HepG2 (cell line): ENCODE data around the gene SRP72. TPM values are rescaled to one million over a fixed set of nuclear protein-coding genes. Genes with fewer than 3 reads are reported as not detected.

Source experiments
- ARID5B ChIP-seq: IDR thresholded peaks from 2 replicates; pipeline ENCODE4 v1.4.0; 2020; ENCODE audit warnings: mild to moderate bottlenecking, missing genetic modification reagents
- FLYWCH1 ChIP-seq: sonication (generic); formaldehyde crosslinking; IDR thresholded peaks from 2 replicates; pipeline ENCODE4 v1.8.1; 2023; ENCODE audit warnings: mild to moderate bottlenecking, missing genetic modification reagents
- FOXA1 ChIP-seq, 2 experiments: fragments of 450-650 bp in 1 of 2; sonication (generic) in 1 of 2; formaldehyde crosslinking in 1 of 2; IDR thresholded peaks; 2 replicates each; pipeline versions ENCODE4 v1.4.0 to v1.6.1; 2016 to 2020; ENCODE audit warnings: missing genetic modification reagents in 1 of 2
- KDM1A ChIP-seq: IDR thresholded peaks from 2 replicates; pipeline ENCODE4 v1.6.1; 2016; ENCODE audit warnings: missing compliant biosample characterization
- MED1 ChIP-seq: sonication (generic); formaldehyde crosslinking; IDR thresholded peaks from 2 replicates; pipeline ENCODE4 v1.4.0; 2020; ENCODE audit warnings: missing genetic modification reagents
- MEIS2 ChIP-seq: sonication (generic); formaldehyde crosslinking; IDR thresholded peaks from 2 replicates; pipeline ENCODE4 v1.9.0; 2021; ENCODE audit warnings: mild to moderate bottlenecking, missing genetic modification reagents
- MIER2 ChIP-seq: IDR thresholded peaks from 2 replicates; pipeline ENCODE4 v1.6.1; 2016; ENCODE audit warnings: missing biosample characterization, missing genetic modification reagents
- NFE2L2 ChIP-seq: fragments of 150-350 bp; IDR thresholded peaks from 2 replicates; pipeline ENCODE4 v1.6.1; 2014; ENCODE audit warnings: low read length
- RXRB ChIP-seq: IDR thresholded peaks from 2 replicates; pipeline ENCODE4 v1.6.1; 2016; ENCODE audit warnings: borderline replicate concordance, missing genetic modification reagents, missing compliant biosample characterization
- SALL1 ChIP-seq: sonication (generic); formaldehyde crosslinking; IDR thresholded peaks from 2 replicates; pipeline ENCODE4 v1.8.0; 2022; ENCODE audit warnings: mild to moderate bottlenecking, missing genetic modification reagents
- TFAP4 ChIP-seq: sonication (generic); IDR thresholded peaks from 2 replicates; pipeline ENCODE4 v1.6.1; 2016; ENCODE audit warnings: low read depth, borderline replicate concordance
- TOPORS ChIP-seq: sonication (generic); formaldehyde crosslinking; IDR thresholded peaks from 2 replicates; pipeline ENCODE4 v1.8.0; 2023; ENCODE audit warnings: mild to moderate bottlenecking, missing genetic modification reagents
- YEATS2 ChIP-seq: sonication (generic); formaldehyde crosslinking; IDR thresholded peaks from 2 replicates; pipeline ENCODE4 v1.4.0; 2020; ENCODE audit warnings: missing genetic modification reagents, borderline replicate concordance
- ZBTB25 ChIP-seq: IDR thresholded peaks from 2 replicates; pipeline ENCODE4 v1.6.1; 2018; ENCODE audit warnings: missing genetic modification reagents
- ZFP90 ChIP-seq: sonication (generic); formaldehyde crosslinking; IDR thresholded peaks from 2 replicates; pipeline ENCODE4 v1.8.0; 2022; ENCODE audit warnings: missing genetic modification reagents, mild to moderate bottlenecking, inconsistent platforms, borderline replicate concordance
- ZMAT3 ChIP-seq: sonication (generic); formaldehyde crosslinking; conservative IDR thresholded peaks from 2 replicates; pipeline ENCODE4 v1.7.0; 2021; ENCODE audit warnings: missing genetic modification reagents
- ZNF101 ChIP-seq: sonication (generic); formaldehyde crosslinking; IDR thresholded peaks from 2 replicates; pipeline ENCODE4 v1.4.0; 2020; ENCODE audit warnings: mild to moderate bottlenecking, low read depth, missing genetic modification reagents, borderline replicate concordance
- ZNF280D ChIP-seq: sonication (generic); formaldehyde crosslinking; IDR thresholded peaks from 2 replicates; pipeline ENCODE4 v1.5.1; 2020; ENCODE audit warnings: mild to moderate bottlenecking, missing genetic modification reagents
- ZNF644 ChIP-seq: IDR thresholded peaks from 2 replicates; pipeline ENCODE4 v1.6.1; 2016; ENCODE audit warnings: low read depth
- ZNF709 ChIP-seq: sonication (generic); formaldehyde crosslinking; IDR thresholded peaks from 2 replicates; pipeline ENCODE4 v1.5.0; 2020; ENCODE audit warnings: mild to moderate bottlenecking, missing genetic modification reagents
- ZNF75D ChIP-seq: sonication (generic); formaldehyde crosslinking; IDR thresholded peaks from 2 replicates; pipeline ENCODE4 v1.8.1; 2023; ENCODE audit warnings: missing genetic modification reagents, mild to moderate bottlenecking, borderline replicate concordance
- ZNF883 ChIP-seq: sonication (generic); formaldehyde crosslinking; IDR thresholded peaks from 2 replicates; pipeline ENCODE4 v1.5.1; 2020; ENCODE audit warnings: mild to moderate bottlenecking, missing genetic modification reagents; ENCODE audit errors: not compliant biosample characterization
- polyA plus RNA-seq, 8 experiments: library from polyadenylated mRNA; depleted of rRNA in 3 of 8; stranded (reverse) in 7 of 8; unstranded in 1 of 8; fragments of >200 nt; fragmentation: Illumina TruSeq in 4 of 8; extraction: Trizol in 4 of 8; gene quantifications; 2 replicates each; pipeline versions ENCODE4 v1.2.1 to v1.2.3, GENCODE V29; 2011 to 2016; ENCODE audit warnings: low read depth in 4 of 8, missing spikeins in 1 of 8, mixed read lengths in 1 of 8; ENCODE audit not compliant: insufficient read depth in 1 of 8
- total RNA-seq, 5 experiments: library from RNA; depleted of rRNA; stranded (reverse); fragments of >200 nt; fragmentation: Illumina TruSeq; extraction: Trizol; gene quantifications; 2 replicates each; pipeline ENCODE4 v1.2.3, GENCODE V29; 2016; ENCODE audit warnings: low read depth in 1 of 5

The SRP72 gene
- total and polyA plus RNA-seq, 2 of the 13 experiments (the other 11 are each of a cell fraction or from before 2014, with no cell fraction given): 64.9 to 75.6 TPM

GRCh38 chr4:56544573-56545131, 77.2 kb downstream of the SRP72 start (continued):
- TF ChIP-seq ARID5B (CRISPR knock-in tag): peak; percentile 84
- TF ChIP-seq ZNF280D (CRISPR knock-in tag): no peak
- no peak for TF ChIP-seq ZNF75D (CRISPR knock-in tag)
- TF ChIP-seq ZNF709: peak; percentile 62; the same call in 1 of the 2 replicates
- TF ChIP-seq ZNF644 (CRISPR knock-in tag): peak; percentile 43; the same call in 1 of the 2 replicates
- peak; percentile 73 for TF ChIP-seq RXRB (CRISPR knock-in tag)
- TF ChIP-seq TOPORS: no peak
- no peak for TF ChIP-seq FLYWCH1
- peak; percentile 66; the same call in 1 of the 2 replicates for TF ChIP-seq MIER2 (CRISPR knock-in tag)
- TF ChIP-seq KDM1A (CRISPR knock-in tag): no peak; the same call in 1 of the 2 replicates
- no peak for TF ChIP-seq NFE2L2
- TF ChIP-seq MED1 (CRISPR knock-in tag): peak; percentile 57; the same call in 1 of the 2 replicates
- peak; percentile 79 for TF ChIP-seq SALL1 (CRISPR knock-in tag)
- TF ChIP-seq YEATS2 (CRISPR knock-in tag): peak; percentile 68; the same call in 1 of the 2 replicates
- no peak for TF ChIP-seq ZNF883 (CRISPR knock-in tag)
- TF ChIP-seq ZMAT3 (CRISPR knock-in tag): 0 out of 2 replicates have a peak, but pooled peaks have one; percentile 51
- peak; percentile 44; the same call in 1 of the 2 replicates for TF ChIP-seq ZFP90 (CRISPR knock-in tag)
- TF ChIP-seq FOXA1 (IDR thresholded peaks at IDR 0.05): no peak
- no peak for TF ChIP-seq FOXA1 (CRISPR knock-in tag; IDR thresholded peaks at IDR 0.05)
- TF ChIP-seq TFAP4: peak; percentile 74; the same call in 1 of the 2 replicates
- no peak for TF ChIP-seq ZNF101 (CRISPR knock-in tag)
- peak; percentile 69; the same call in 1 of the 2 replicates for TF ChIP-seq MEIS2
- TF ChIP-seq ZBTB25 (CRISPR knock-in tag): peak; percentile 38; the same call in 1 of the 2 replicates
